T47D (cell line): ENCODE data around the gene JOSD1.

Source experiments
- DNase-seq, 2 experiments: peaks; one replicate each; pipeline versions ENCODE4 v3.0.0 to v3.0.0-alpha.2; 2011 to 2012; ENCODE audit warnings: low read depth in 1 of 2, low spot score in 1 of 2
- JUND ChIP-seq: IDR thresholded peaks from 2 replicates; pipeline ENCODE4 v1.6.1; 2012; ENCODE audit warnings: low read depth
- in situ Hi-C: cut with HindIII; loops from 2 replicates; pipeline ENCODE4 v1.10.0; 2016; ENCODE audit warnings: low sequenced_read_pairs, low pct_unique_long_range_greater_than_20kb

The JOSD1 gene

DNA sequence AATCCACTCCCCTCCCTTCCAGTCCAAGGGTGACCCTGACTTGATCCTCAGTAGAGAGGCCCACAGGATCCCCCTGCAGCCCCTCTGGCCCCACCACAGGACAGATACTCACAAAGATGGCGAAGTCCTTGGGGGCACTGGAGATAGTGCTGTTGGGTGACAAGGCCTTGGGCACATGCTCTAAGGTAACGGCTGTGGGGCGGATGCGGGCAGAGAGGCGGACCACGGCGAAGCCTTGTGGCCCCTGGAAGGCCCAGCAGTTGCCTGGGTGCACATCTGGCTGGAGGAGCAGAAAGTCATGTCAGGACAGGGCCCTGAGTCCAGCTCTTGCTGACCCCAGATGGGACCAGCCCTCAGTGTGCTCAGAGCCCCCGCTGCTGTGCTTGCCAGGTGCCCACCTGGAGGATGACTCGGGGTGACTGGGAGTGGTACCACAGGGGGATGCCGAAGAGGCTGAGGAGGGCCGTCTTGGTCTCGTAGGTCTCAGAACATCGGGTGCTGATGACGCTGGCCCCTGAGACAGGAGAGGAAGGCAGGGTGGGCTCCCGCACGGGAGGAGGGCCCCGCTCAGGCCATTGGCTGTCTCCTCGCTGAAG is 37.8 kb upstream of the JOSD1 start:
- DNase-seq: no peak
- in situ Hi-C loops: no loop called here
- TF ChIP-seq JUND: no peak

DNA sequence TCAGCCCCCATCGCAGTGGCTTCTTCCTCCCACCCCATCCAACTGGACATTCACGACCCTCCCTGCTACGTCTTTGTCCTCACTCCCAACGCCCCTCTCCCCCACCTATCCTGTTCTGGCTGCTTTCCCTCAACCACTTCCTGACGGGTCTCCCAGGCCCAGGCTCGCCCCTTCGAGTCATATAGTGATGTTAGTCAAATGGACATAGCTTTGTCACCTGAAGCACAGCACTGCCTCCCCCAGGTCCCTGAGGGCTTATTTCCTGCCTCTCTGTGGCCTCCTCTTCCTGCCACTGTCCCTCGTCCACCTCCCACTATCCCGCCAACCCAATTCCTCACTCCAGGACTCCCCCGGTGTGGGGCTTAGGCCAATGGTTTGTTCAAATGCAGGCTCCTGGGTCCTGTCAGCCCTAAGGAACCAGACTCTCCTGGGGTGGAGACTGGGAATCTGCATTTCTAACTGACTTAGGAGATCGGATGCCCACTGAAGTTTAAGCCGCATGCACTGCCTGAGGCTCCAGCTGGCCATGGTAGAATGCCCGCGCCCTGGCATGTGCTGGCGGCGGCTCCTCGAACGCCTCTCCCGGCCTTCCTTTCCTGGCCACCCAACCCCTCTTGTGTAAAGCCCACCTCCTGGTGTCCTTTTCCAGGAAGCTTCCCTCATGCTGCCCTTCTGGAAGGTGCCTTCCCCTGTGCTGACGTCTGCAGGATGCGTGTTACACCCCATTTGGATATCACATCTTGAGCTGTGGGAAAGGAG is 36.7 kb upstream of the JOSD1 start:
- no peak for DNase-seq
- TF ChIP-seq JUND: no peak
- in situ Hi-C loops: no loop called here

DNA sequence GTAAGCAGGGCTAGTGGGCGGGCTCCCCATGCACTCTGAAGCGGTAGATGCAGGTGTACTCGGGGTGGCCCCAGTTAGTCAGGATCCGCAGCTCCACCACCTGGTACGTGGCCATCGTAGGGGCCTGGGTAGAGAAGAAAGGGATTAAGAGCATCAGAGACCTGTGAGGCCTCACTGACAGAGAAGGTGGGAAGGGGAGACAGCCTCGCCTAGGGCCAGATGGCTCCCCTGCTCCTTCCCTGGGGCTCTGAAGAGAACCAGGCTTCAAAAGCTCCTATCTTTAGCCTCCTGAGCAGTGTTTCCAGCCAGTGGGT is 35.5 kb upstream of the JOSD1 start:
- TF ChIP-seq JUND: no peak
- no peak for DNase-seq
- in situ Hi-C loops: no loop called here

DNA sequence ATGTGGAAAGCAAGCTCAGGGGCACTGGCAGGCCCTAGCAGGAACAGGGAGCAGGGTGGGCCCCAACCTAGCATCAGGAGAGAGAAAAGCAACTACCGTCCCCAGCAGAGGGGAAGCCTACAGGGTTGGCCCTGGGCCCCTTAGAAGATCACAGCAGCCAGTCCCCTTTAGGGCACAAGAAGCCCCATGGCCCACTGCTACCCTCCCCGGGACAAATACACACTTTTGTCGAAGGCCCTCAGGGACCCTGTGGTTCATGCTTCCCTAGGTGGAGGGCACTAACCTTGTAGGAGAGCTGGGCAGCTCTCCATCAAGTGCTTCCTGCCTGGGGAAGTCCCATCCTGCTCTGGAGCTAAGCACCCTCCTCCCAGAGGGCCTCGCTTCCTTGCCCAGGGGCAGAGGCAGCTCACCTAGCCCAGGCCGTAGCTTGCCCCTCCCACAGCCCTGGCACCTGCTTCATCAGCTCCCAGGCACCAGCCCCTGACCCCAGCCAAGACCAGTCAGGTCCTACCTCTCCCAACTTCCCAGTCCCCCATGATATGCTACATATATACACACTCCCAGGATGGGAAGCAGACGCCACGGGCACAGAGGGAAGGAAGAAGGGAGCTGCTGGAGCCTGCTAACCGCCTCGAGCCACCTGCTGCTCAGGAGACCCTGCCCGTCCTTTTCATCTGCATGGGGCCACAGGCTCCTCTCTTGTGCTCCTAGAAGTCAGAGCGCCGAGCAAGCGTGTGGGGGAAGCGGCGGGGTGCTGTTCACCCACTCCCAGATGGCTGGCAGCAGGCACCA is 34.9 kb upstream of the JOSD1 start:
- in situ Hi-C loops: no loop called here
- no peak for DNase-seq
- no peak for TF ChIP-seq JUND

DNA sequence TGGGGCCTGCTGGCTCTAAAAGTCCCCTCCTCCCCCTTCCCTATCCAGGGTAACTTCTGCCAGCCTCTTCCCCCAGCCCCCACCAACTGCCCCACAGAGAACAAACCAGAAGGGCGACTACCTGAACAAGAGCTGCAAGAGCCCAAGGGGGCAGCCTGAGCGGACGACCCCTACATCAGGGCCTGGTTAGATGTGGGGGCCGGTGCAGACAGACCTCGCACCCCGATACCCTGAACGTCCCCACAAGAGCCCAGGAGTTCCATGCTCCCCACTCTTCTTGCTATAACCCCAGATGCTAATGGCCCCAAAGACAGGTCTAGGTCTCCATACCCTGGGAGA is 34.4 kb upstream of the JOSD1 start:
- in situ Hi-C loops: no loop called here
- DNase-seq: no peak
- no peak for TF ChIP-seq JUND

DNA sequence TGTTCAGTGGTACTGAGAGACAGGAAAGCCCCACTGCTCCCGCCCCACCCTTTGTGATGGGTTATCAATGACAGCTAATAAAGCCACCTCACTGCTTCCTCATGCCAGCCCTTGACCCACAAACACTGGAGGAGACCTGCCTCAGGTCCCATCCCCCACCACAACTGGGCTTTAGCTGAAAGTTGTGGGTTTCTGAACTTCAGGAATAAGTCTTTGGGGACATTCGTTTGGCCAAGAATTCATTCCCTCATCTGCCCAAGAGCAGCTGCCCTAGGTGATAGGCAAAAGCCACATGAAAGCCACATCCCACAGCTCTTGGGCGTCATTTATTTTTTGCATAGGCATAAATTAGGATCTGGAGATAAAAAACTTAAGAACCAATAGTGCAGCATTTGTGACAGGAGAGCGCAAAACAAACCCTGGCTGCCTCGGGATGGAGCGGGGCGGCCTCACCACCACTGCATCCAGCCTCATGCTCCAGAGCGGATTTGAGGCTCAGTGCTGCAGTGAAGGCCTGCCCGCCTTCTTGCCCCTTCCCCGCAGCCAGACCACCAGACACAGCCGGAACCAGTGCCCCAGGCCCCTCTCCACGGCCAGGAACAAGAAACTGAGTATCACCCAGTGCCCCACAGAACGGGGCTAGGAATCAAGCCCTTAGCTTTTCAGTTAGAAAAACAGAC is 33.8 kb upstream of the JOSD1 start:
- no peak for DNase-seq
- no peak for TF ChIP-seq JUND
- in situ Hi-C loops: no loop called here

DNA sequence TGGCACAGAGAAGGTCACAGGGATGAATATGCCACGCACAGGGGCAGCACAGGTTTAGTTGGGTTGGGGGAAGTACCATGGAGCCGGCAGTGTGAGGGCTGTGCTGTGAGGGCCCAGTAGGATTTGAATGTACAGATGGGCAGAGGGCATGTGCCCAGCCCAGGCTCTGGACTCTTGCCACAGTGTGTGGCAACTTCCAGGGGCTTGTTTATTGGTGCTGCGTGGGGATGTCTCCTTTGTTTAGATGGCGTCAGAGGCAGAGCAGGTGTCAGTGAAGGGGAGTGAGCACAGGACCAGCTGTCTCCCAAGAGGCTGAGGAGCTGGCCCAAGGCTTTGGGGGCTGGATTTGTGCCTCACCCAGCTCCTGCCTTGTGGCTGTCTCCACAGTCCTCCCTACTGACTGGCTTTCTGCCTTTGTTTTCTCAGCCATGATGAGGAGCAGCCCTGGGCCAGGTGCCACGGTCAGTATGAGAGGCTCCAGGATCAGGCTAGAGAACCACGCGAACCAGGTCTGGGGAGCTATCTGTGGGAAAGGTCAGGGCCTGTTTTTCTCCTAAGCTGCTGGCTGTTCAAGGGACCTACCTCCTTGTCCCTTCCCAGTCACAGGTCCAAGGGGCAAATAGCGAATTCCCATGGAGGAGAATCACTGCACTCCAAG is 33.1 kb upstream of the JOSD1 start:
- DNase-seq: no peak
- in situ Hi-C loops: no loop called here
- no peak for TF ChIP-seq JUND

DNA sequence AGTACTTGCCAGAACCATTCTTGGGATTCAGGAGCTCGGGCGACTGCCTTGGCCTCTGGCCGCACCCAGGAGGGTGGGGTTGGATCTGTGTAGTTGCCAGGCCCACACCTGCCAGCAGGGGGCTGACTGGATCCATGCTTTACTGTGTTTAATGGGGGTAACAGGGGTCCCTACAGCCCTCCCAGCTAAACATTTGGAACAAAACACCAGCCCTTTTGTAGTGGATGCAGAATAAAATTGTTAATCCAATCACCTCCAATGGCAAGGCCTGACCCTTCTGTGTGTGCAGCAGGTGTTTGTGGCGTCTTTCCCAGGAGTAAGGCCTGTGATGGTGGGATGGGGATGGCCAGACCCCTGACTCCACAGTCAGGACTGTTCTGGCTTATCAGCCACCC is 32.6 kb upstream of the JOSD1 start:
- in situ Hi-C loops: no loop called here
- peak; percentile 28 to 40 for DNase-seq
- no peak for TF ChIP-seq JUND

DNA sequence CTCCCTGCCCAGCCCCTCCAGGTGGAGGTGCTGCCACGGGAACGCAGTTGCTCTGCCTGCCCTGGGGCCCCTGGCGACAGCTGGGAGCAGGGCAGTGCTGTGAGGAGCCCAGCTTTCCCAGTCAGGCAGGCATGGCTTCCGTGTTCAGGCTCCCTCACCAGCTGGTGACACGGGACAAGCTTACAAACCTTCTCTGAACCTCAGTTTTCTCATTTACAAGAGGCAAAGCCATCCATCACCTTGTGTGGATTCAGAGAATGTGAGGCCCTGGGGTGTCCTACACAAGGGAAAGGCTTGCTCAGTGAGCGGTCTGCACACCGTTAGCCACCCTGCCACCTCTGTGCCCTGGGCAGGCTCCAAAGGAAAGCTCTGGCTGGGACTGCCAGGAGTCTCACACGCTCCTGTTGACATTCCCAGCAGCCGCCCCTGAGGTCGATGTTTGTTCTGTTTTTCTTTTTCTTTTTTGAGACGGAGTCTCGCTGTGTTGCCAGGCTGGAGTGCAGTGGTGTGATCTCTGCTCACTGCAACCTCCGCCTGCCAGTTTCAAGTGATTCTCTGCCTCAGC is 31.6 kb upstream of the JOSD1 start:
- no peak for TF ChIP-seq JUND
- in situ Hi-C loops: no loop called here
- DNase-seq: no peak

DNA sequence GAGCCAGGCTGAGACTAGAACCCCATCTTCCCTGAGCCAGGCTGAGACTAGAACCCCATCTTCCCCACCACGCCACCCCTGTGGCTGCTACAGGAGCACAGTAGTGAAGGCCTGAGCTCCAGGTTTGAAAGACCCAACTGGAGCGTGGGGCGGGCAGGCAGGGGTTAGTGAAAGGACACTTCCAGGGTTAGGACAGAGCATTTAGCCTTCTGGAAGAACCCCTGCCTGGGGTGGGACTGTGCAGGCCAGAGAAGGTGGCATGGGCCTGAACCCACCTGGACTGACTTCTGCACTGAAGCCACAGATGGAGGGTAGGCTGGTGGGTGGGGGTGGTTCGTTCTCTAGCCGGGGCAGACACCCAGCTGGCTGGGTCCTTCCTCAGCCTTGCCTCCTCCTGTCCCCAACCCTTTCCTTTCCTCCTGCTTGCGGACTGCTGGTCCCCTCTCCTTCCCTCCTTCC is 31.0 kb upstream of the JOSD1 start:
- no peak for DNase-seq
- in situ Hi-C loops: no loop called here
- no peak for TF ChIP-seq JUND

DNA sequence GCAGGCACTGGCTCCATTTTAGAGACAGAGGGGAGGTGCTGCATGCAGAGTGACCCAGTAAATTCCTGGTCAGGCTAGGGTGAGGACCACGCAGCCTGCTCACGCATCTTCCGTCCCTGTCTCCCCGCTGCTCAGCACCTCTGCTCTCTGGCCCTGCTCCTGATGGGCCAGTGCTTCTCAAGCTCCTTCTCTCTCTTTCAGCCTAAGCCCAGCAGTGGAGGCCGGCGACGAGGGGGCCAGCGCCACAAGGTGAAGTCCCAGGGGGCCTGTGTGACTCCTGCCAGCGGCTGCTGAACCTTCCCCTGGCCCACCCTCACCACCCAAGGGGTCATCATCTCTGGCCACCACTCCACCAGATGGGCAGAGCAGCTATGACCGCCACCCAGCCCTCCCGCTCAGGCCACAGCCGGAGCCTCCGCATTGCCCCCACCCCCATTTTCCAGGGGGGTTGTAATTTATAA is 29.7 kb upstream of the JOSD1 start:
- no peak for TF ChIP-seq JUND
- in situ Hi-C loops: no loop called here
- no peak for DNase-seq

DNA sequence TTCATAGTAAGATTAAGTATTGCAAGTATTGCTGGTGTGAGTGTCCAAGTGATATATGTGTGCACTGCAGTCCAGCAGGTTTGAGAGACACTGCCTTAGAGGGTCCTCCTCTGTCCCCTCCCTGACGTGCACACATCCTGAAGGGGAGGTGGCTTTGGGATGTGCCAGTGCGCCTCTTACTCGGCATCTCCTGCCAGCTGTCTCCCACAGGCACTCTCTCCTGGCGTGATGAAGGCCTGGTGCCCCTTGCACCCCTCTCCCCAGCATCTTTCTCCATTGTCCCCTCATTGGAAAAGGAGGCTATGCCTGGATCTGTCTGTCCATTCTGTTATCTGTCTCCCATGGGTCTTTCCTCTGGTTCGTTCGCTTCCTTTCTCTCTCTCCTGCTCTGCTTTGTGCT is 29.2 kb upstream of the JOSD1 start:
- in situ Hi-C loops: no loop called here
- no peak for DNase-seq
- no peak for TF ChIP-seq JUND
